Keratinocyte (primary cell): ENCODE data around the gene SUFU. TPM values are rescaled to one million over a fixed set of nuclear protein-coding genes. Genes with fewer than 3 reads are reported as not detected.

Source experiments
- DNase-seq: peaks from one replicate; pipeline ENCODE4 v3.0.0-alpha.2; 2011; ENCODE audit warnings: low read depth, missing footprints, low spot score
- FAIRE-seq: peaks from 2 replicates; lab custom pipeline; 2011; peaks lifted over from hg19 to GRCh38; lab: Jason Lieb, UNC
- H2AFZ ChIP-seq: 2 replicates; pipeline ENCODE4 v1.6.0; 2012; ENCODE audit warnings: low read length, control low read depth, inconsistent platforms; ENCODE audit not compliant: control insufficient read depth
- H3K27ac ChIP-seq: 2 replicates; pipeline ENCODE4 v1.5.1; 2011; ENCODE audit warnings: low read length; ENCODE audit not compliant: control insufficient read depth, insufficient read depth
- H3K27me3 ChIP-seq: 3 replicates; pipeline ENCODE4 v1.6.0; 2011; ENCODE audit warnings: low read length; ENCODE audit not compliant: control insufficient read depth, insufficient read depth; ENCODE audit errors: extremely low read depth
- H3K36me3 ChIP-seq, 2 experiments: 2 replicates in 1 of 2; 3 replicates in 1 of 2; pipeline ENCODE4 v1.5.1; 2011; ENCODE audit warnings: low read length in 2 of 2, mild to moderate bottlenecking in 1 of 2; ENCODE audit not compliant: control insufficient read depth in 2 of 2, insufficient read depth in 2 of 2; ENCODE audit errors: extremely low read depth in 1 of 2
- H3K4me1 ChIP-seq: 3 replicates; pipeline ENCODE4 v1.5.1; 2011; ENCODE audit warnings: low read length; ENCODE audit not compliant: control insufficient read depth, insufficient read depth; ENCODE audit errors: extremely low read depth
- H3K4me2 ChIP-seq: 3 replicates; pipeline ENCODE4 v1.6.0; 2011; ENCODE audit warnings: low read depth, low read length; ENCODE audit not compliant: control insufficient read depth, insufficient read depth; ENCODE audit errors: extremely low read depth
- H3K4me3 ChIP-seq, 3 experiments: fragments of 200-600 bp in 1 of 3; sonication (generic) in 1 of 3; 2 replicates in 2 of 3; 3 replicates in 1 of 3; pipeline ENCODE4 v1.5.1; 2011 to 2016; ENCODE audit warnings: low read length in 3 of 3, mild to moderate bottlenecking in 3 of 3, control low read depth in 2 of 3, inconsistent platforms in 1 of 3, low read depth in 1 of 3, mixed read lengths in 1 of 3, mixed run types in 1 of 3, moderate library complexity in 1 of 3; ENCODE audit not compliant: control insufficient read depth in 2 of 3, insufficient read depth in 2 of 3; ENCODE audit errors: extremely low read depth in 1 of 3
- H3K79me2 ChIP-seq: 2 replicates; pipeline ENCODE4 v1.6.0; 2012; ENCODE audit warnings: low read length; ENCODE audit not compliant: control insufficient read depth, insufficient read depth
- H3K9ac ChIP-seq: 3 replicates; pipeline ENCODE4 v1.6.0; 2011; ENCODE audit warnings: low read length; ENCODE audit not compliant: control insufficient read depth, insufficient read depth; ENCODE audit errors: extremely low read depth
- H3K9me1 ChIP-seq: 3 replicates; pipeline ENCODE4 v1.6.0; 2011; ENCODE audit warnings: low read length; ENCODE audit not compliant: control insufficient read depth, insufficient read depth; ENCODE audit errors: extremely low read depth
- H3K9me3 ChIP-seq: 2 replicates; pipeline ENCODE4 v1.5.1; 2012; ENCODE audit warnings: low read depth, low read length; ENCODE audit not compliant: control insufficient read depth
- H4K20me1 ChIP-seq: 3 replicates; pipeline ENCODE4 v1.6.0; 2011; ENCODE audit warnings: low read length; ENCODE audit not compliant: control insufficient read depth, insufficient read depth; ENCODE audit errors: extremely low read depth
- EZH2 ChIP-seq: IDR thresholded peaks from one replicate; pipeline ENCODE4 v1.6.1; 2012; ENCODE audit warnings: inconsistent platforms, mild to moderate bottlenecking, low read length, moderate library complexity
- dilution Hi-C: fragments of 300-500 bp; cut with MboI; formaldehyde crosslinking; loops from one replicate; pipeline ENCODE4 v1.7.0; 2020; ENCODE audit warnings: low sequenced_read_pairs; ENCODE audit not compliant: extremely low pct_ligation_motif_present
- polyA plus RNA-seq, 5 experiments: library from polyadenylated mRNA; depleted of rRNA in 3 of 5; stranded (reverse) in 3 of 5; stranded (forward) in 1 of 5; unstranded in 1 of 5; fragments of >200 nt; gene quantifications; 1 replicate in 1 of 5; 2 replicates in 3 of 5; 3 replicates in 1 of 5; pipeline versions ENCODE4 v1.2.1 to v1.2.3, GENCODE V29; 2011 to 2012; ENCODE audit warnings: missing spikeins in 2 of 5, low read depth in 1 of 5, low replicate concordance in 1 of 5
- TF ChIP-seq, protein P1 (sequence below), 3 experiments: IDR thresholded peaks in 1 of 3; conservative IDR thresholded peaks in 1 of 3; optimal IDR thresholded peaks in 1 of 3; 2 replicates in 2 of 3; 3 replicates in 1 of 3; pipeline versions ENCODE3 to v1.5.1; 2011; ENCODE audit warnings: low read length in 3 of 3, mild to moderate bottlenecking in 3 of 3, moderate library complexity in 2 of 3, control low read depth in 1 of 3, inconsistent platforms in 1 of 3; ENCODE audit not compliant: insufficient read depth in 2 of 3; ENCODE audit errors: extremely low read depth in 1 of 3

SUFU gene
- polyA plus RNA-seq, 1 donor (not counting 4 experiments of a cell fraction or from before 2014, with no cell fraction given), result 3.7 TPM

GRCh38 chr10:102675666-102676533 is 172.1 kb downstream of the SUFU start:
- Histone ChIP-seq H3K4me3 (no peak overlapping the region), H3K36me3 (no peaks in the 10 kb centered on the region), H3K9me3 (no peaks in the 10 kb centered on the region), H3K9ac (no peak overlapping the region), H3K27me3 (no peaks in the 10 kb centered on the region), H3K9me1 (no peaks in the 10 kb centered on the region), H3K4me1 (peaks cover 23% of the 10 kb centered on the region), H4K20me1 (no peaks in the 10 kb centered on the region), H3K27ac (no peak overlapping the region), H3K4me2 (no peak overlapping the region), H3K79me2 (no peaks in the 10 kb centered on the region), H2AFZ (no peak overlapping the region)
- no peak for TF ChIP-seq EZH2
- TF ChIP-seq, protein P1, sequence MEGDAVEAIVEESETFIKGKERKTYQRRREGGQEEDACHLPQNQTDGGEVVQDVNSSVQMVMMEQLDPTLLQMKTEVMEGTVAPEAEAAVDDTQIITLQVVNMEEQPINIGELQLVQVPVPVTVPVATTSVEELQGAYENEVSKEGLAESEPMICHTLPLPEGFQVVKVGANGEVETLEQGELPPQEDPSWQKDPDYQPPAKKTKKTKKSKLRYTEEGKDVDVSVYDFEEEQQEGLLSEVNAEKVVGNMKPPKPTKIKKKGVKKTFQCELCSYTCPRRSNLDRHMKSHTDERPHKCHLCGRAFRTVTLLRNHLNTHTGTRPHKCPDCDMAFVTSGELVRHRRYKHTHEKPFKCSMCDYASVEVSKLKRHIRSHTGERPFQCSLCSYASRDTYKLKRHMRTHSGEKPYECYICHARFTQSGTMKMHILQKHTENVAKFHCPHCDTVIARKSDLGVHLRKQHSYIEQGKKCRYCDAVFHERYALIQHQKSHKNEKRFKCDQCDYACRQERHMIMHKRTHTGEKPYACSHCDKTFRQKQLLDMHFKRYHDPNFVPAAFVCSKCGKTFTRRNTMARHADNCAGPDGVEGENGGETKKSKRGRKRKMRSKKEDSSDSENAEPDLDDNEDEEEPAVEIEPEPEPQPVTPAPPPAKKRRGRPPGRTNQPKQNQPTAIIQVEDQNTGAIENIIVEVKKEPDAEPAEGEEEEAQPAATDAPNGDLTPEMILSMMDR (optimal IDR thresholded peaks at IDR 0.05 in 1 of 3, IDR thresholded peaks at IDR 0.05 in 1 of 3, conservative IDR thresholded peaks at IDR 0.05 in 1 of 3; ENCODE audit: extremely low read depth in 1 of 3, insufficient read depth in 2 of 3, low read length in 3 of 3), result no peak
- no peak for DNase-seq
- no peak for FAIRE-seq
- dilution Hi-C loops, result no loop called here

- FAIRE-seq, result no peak
Observed at GRCh38 chr10:102676534-102677315, 173.0 kb downstream of the SUFU start.

More at GRCh38 chr10:102676534-102677315, 173.0 kb downstream of the SUFU start:
- no peaks in the 10 kb centered on the region for H3K27me3 ChIP-seq
- dilution Hi-C loops, result no loop called here
- no peak overlapping the region for H3K4me3 ChIP-seq
- H3K9me1 ChIP-seq, result no peaks in the 10 kb centered on the region
- H3K9me3 ChIP-seq, result no peaks in the 10 kb centered on the region
- DNase-seq, result no peak
- H3K4me2 ChIP-seq, result no peak overlapping the region
- no peaks in the 10 kb centered on the region for H3K79me2 ChIP-seq
- H2AFZ ChIP-seq, result no peak overlapping the region
- peaks cover 23% of the 10 kb centered on the region for H3K4me1 ChIP-seq
- peaks cover 0 to 2% of the 10 kb centered on the region in 2 experiments for H3K36me3 ChIP-seq
- H4K20me1 ChIP-seq, result no peaks in the 10 kb centered on the region
- H3K27ac ChIP-seq, result no peak overlapping the region
- no peak for TF ChIP-seq EZH2
- TF ChIP-seq, protein P1 (optimal IDR thresholded peaks at IDR 0.05 in 1 of 3, IDR thresholded peaks at IDR 0.05 in 1 of 3, conservative IDR thresholded peaks at IDR 0.05 in 1 of 3; ENCODE audit: extremely low read depth in 1 of 3, insufficient read depth in 2 of 3, low read length in 3 of 3), result no peak
- H3K9ac ChIP-seq, result no peak overlapping the region
